ENCODE data around the gene PKDCC. TPM values are rescaled to one million over a fixed set of nuclear protein-coding genes. Genes with fewer than 3 reads are reported as not detected.

Gene PKDCC
- total RNA-seq, 1 donor from 2014 or later = 9.6 TPM

DNA sequence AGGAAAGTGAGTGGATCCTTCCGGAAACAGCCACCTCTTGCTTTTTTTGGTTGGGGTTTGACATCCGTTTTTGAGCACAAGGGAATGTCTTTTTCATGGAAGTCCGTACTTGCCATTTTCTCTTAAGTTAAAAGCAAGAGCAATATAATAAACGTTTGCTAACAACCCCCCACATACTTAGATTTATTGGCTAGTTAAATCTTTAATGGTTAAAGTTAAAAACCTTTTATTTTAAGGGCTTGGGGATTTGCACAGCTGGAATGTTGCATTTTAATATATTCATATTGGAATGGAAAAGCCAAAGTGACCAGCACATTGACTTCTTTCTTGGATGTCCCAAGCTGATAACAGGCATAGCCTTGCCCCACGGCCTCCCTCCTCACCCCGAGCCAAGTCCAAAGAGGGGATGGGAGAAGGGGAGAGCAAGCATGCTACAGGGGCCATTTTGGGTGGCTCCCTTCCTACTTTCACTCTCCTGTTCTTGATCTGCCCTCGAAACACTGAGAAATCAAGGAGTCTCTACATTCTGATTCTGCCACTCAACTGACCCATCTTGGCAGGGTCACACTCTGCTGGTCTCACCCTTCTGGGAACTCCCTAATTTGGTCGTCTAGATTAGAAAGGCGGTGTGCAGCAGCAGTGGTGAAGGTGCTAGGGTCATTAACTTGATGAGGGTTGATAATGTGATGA, 48.1 kb upstream of the PKDCC start:
- Mint-ChIP-seq H3K4me1 (ENCODE audit: unreplicated experiment) (peaks cover 5% of the 10 kb centered on the region), H3K27me3 (ENCODE audit: unreplicated experiment) (peaks cover 3% of the 10 kb centered on the region), H3K36me3 (ENCODE audit: low read depth, unreplicated experiment) (peaks cover 9% of the 10 kb centered on the region), H3K4me3 (ENCODE audit: unreplicated experiment) (no peak overlapping the region), H3K9me3 (ENCODE audit: unreplicated experiment) (peaks cover 16% of the 10 kb centered on the region), H3K27ac (ENCODE audit: unreplicated experiment) (no peak overlapping the region)
- no peak for DNase-seq (ENCODE audit: low spot score)
- TF ChIP-seq, protein P1, sequence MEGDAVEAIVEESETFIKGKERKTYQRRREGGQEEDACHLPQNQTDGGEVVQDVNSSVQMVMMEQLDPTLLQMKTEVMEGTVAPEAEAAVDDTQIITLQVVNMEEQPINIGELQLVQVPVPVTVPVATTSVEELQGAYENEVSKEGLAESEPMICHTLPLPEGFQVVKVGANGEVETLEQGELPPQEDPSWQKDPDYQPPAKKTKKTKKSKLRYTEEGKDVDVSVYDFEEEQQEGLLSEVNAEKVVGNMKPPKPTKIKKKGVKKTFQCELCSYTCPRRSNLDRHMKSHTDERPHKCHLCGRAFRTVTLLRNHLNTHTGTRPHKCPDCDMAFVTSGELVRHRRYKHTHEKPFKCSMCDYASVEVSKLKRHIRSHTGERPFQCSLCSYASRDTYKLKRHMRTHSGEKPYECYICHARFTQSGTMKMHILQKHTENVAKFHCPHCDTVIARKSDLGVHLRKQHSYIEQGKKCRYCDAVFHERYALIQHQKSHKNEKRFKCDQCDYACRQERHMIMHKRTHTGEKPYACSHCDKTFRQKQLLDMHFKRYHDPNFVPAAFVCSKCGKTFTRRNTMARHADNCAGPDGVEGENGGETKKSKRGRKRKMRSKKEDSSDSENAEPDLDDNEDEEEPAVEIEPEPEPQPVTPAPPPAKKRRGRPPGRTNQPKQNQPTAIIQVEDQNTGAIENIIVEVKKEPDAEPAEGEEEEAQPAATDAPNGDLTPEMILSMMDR (IDR thresholded peaks at IDR 0.05; ENCODE audit: unreplicated experiment) = no peak

DNA sequence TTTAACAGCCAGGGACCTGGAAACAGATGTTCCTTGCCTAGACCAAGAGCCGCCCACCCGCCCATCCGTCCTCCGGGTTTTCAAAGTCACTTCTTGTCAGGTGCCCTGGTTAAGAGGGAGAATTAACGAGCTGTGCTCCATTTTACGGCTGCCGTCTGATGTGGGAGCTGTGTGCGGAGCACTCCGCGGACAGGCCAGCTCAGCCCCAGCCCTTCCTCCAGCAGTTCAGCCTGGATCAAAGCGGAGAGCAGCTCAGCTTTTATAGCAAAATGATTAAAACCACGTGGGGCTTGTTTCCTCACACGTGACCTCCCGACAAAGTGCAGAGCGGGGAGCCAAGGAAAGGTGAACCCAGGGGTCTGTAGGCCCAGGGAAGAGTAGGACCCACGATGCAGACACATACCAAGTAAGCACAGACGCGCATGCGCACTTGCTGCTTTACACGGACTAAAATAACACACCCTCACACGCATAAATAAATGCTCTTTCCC, 46.1 kb upstream of the PKDCC start:
- Mint-ChIP-seq H3K27me3 (ENCODE audit: unreplicated experiment) (peaks cover 3% of the 10 kb centered on the region), H3K36me3 (ENCODE audit: low read depth, unreplicated experiment) (peaks cover 7% of the 10 kb centered on the region), H3K4me1 (ENCODE audit: unreplicated experiment) (peaks cover 5% of the 10 kb centered on the region), H3K9me3 (ENCODE audit: unreplicated experiment) (peaks cover 22% of the 10 kb centered on the region), H3K4me3 (ENCODE audit: unreplicated experiment) (no peak overlapping the region), H3K27ac (ENCODE audit: unreplicated experiment) (no peak overlapping the region)
- TF ChIP-seq, protein P1 (IDR thresholded peaks at IDR 0.05; ENCODE audit: unreplicated experiment) = no peak
- DNase-seq (ENCODE audit: low spot score) = no peak

DNA sequence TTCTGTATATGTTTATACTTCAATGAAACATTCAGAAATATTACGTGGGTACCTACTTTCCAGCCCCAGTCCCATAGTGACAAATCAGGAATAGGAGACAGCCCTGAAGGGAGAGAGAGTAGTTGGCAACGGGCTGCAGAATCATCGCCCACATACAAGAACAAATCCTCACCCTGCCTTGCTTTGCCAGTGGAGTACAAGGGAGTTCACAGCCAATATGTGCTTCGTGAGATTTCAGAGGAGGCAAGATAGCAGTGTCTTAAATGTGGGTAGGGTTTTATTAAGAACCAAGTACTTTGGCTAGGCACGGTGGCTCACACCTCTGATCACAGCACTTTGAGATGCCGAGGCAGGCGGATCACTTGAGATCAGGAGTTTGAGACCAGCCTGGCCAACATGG, 40.3 kb upstream of the PKDCC start:
- TF ChIP-seq, protein P1 (IDR thresholded peaks at IDR 0.05; ENCODE audit: unreplicated experiment) = no peak
- DNase-seq (ENCODE audit: low spot score) = no peak
- Mint-ChIP-seq H3K4me1 (ENCODE audit: unreplicated experiment) (peaks cover 6% of the 10 kb centered on the region), H3K36me3 (ENCODE audit: low read depth, unreplicated experiment) (peaks cover 7% of the 10 kb centered on the region), H3K9me3 (ENCODE audit: unreplicated experiment) (peaks cover 22% of the 10 kb centered on the region), H3K27me3 (ENCODE audit: unreplicated experiment) (no peaks in the 10 kb centered on the region), H3K27ac (ENCODE audit: unreplicated experiment) (no peak overlapping the region), H3K4me3 (ENCODE audit: unreplicated experiment) (no peak overlapping the region)

DNA sequence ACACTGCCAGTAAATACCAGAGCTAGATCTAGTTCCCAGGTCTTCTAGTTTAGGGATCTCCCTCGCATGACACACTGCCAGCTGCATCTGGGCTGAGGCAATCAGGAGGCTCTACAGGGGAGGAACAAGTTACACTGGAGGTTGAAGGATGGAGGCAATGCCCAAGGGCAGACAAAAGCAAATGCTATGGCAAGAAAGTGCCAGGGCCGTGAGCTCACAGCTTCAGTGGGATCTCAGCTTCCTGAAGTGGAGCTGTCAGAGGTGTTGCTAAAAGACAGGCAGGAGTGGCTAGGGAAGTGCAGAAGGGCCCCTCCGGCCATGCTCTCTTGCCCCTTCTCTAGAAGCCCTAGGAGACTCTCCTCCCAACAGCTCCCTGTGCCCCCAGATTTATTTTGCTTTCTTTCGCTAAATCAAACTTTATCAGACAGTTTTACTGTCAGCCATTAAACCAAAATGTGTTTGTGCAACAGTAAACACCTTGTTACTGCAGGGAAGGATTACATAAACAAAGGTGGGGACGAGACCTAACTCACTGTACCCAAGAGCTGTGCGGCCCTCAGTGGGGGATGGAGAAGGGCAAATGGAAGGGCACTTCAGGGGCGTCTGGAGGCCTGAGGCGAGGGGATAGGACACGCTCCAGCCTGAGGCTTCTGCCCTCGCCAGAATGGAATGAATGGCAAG, 39.4 kb upstream of the PKDCC start:
- H3K4me3 Mint-ChIP-seq (ENCODE audit: unreplicated experiment) = no peak overlapping the region
- H3K27ac Mint-ChIP-seq (ENCODE audit: unreplicated experiment) = no peak overlapping the region

More for the DNA sequence above, 39.4 kb upstream of the PKDCC start:
- Mint-ChIP-seq H3K36me3 (ENCODE audit: low read depth, unreplicated experiment) (peaks cover 7% of the 10 kb centered on the region), H3K9me3 (ENCODE audit: unreplicated experiment) (peaks cover 19% of the 10 kb centered on the region), H3K4me1 (ENCODE audit: unreplicated experiment) (peaks cover 6% of the 10 kb centered on the region), H3K27me3 (ENCODE audit: unreplicated experiment) (no peaks in the 10 kb centered on the region)
- DNase-seq (ENCODE audit: low spot score) = no peak
- TF ChIP-seq, protein P1 (IDR thresholded peaks at IDR 0.05; ENCODE audit: unreplicated experiment) = no peak

Measured in endothelial cell (in vitro differentiated cells).